ENCODE measurements around the gene TTLL11.

TTLL11 gene

DNA sequence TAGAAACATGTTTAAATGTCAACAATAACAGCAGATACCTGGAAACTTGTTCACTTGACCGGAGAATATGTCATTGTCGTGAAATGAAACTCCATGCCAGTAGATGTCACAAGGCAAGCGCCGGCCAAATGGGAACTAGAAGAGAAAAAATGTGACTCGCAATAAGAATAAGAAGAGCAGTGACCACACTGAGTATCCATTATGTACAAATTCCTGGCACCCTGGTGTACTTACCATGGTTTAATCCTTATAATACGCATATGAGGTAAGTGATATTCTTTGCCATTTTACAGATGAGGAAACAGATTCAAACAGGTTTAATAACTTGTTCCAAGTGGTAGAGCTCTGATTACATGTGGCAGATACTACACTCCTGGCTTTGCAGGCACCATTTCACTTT is 53.9 kb downstream of the TTLL11 start:
- no peaks in the 10 kb centered on the region for H3K27me3 ChIP-seq (ENCODE audit: insufficient read depth, low read length, poor library complexity, severe bottlenecking)
- no peak overlapping the region for H3K4me2 ChIP-seq (ENCODE audit: low read depth, low read length, poor library complexity, severe bottlenecking)
- H3K9me2 ChIP-seq (replicated peaks; ENCODE audit: low read depth, low read length) = no peaks in the 10 kb centered on the region
- H3K9ac ChIP-seq (ENCODE audit: low read depth, low read length, poor library complexity, severe bottlenecking) = no peak overlapping the region
- no peaks in the 10 kb centered on the region for H3F3A ChIP-seq (ENCODE audit: low read depth)
- no peak overlapping the region for H2AFZ ChIP-seq (ENCODE audit: low read length)
- TF ChIP-seq EZH2phosphoT487 (IDR thresholded peaks at IDR 0.05; ENCODE audit: borderline replicate concordance) = no peak
- TF ChIP-seq, protein P1, sequence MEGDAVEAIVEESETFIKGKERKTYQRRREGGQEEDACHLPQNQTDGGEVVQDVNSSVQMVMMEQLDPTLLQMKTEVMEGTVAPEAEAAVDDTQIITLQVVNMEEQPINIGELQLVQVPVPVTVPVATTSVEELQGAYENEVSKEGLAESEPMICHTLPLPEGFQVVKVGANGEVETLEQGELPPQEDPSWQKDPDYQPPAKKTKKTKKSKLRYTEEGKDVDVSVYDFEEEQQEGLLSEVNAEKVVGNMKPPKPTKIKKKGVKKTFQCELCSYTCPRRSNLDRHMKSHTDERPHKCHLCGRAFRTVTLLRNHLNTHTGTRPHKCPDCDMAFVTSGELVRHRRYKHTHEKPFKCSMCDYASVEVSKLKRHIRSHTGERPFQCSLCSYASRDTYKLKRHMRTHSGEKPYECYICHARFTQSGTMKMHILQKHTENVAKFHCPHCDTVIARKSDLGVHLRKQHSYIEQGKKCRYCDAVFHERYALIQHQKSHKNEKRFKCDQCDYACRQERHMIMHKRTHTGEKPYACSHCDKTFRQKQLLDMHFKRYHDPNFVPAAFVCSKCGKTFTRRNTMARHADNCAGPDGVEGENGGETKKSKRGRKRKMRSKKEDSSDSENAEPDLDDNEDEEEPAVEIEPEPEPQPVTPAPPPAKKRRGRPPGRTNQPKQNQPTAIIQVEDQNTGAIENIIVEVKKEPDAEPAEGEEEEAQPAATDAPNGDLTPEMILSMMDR (conservative IDR thresholded peaks at IDR 0.05; ENCODE audit: low read length) = no peak
- no peak overlapping the region for H3K4me3 ChIP-seq (ENCODE audit: low read length, poor library complexity, severe bottlenecking)
- no peaks in the 10 kb centered on the region for H3K36me3 ChIP-seq (ENCODE audit: insufficient read depth, low read length)
- no peaks in the 10 kb centered on the region for H3K9me3 ChIP-seq (ENCODE audit: insufficient read depth, low read depth, low read length)
- H3K79me2 ChIP-seq (ENCODE audit: insufficient read depth, low read length) = no peaks in the 10 kb centered on the region
- no peaks in the 10 kb centered on the region for H4K20me1 ChIP-seq (ENCODE audit: insufficient read depth, low read length, poor library complexity, severe bottlenecking)
- no peaks in the 10 kb centered on the region for H3K4me1 ChIP-seq (ENCODE audit: insufficient read depth, low read length, poor library complexity, severe bottlenecking)

DNA sequence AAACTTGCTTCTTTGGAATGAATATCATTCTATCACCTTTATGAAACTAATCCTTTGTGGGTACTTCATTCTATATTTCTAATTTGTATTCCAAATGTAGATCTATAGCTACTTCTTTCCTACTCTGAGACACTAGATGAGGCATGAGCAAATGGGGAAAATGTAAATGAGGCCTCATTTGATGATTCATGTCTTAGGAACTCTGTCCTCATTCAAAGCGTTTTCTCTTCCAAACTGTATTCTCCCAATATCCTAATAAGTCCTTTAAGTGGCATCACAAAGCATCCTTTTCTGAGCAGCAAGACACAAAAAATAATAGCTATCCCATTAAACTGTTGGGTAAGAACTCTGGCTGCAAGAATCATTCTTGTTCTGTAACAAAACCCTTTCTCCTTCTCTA is 56.1 kb downstream of the TTLL11 start:
- H3K27me3 ChIP-seq (ENCODE audit: insufficient read depth, low read length, poor library complexity, severe bottlenecking) = no peaks in the 10 kb centered on the region
- no peak for TF ChIP-seq EZH2phosphoT487 (IDR thresholded peaks at IDR 0.05; ENCODE audit: borderline replicate concordance)
- TF ChIP-seq, protein P1 (conservative IDR thresholded peaks at IDR 0.05; ENCODE audit: low read length) = no peak
- H3K9me2 ChIP-seq (replicated peaks; ENCODE audit: low read depth, low read length) = no peaks in the 10 kb centered on the region
- H3K4me3 ChIP-seq (ENCODE audit: low read length, poor library complexity, severe bottlenecking) = no peak overlapping the region
- H3K79me2 ChIP-seq (ENCODE audit: insufficient read depth, low read length) = no peaks in the 10 kb centered on the region
- H3F3A ChIP-seq (ENCODE audit: low read depth) = no peaks in the 10 kb centered on the region
- no peaks in the 10 kb centered on the region for H4K20me1 ChIP-seq (ENCODE audit: insufficient read depth, low read length, poor library complexity, severe bottlenecking)
- H3K4me1 ChIP-seq (ENCODE audit: insufficient read depth, low read length, poor library complexity, severe bottlenecking) = no peaks in the 10 kb centered on the region
- no peak overlapping the region for H3K9ac ChIP-seq (ENCODE audit: low read depth, low read length, poor library complexity, severe bottlenecking)
- H3K9me3 ChIP-seq (ENCODE audit: insufficient read depth, low read depth, low read length) = no peaks in the 10 kb centered on the region
- no peaks in the 10 kb centered on the region for H3K36me3 ChIP-seq (ENCODE audit: insufficient read depth, low read length)
- no peak overlapping the region for H3K4me2 ChIP-seq (ENCODE audit: low read depth, low read length, poor library complexity, severe bottlenecking)
- H2AFZ ChIP-seq (ENCODE audit: low read length) = no peak overlapping the region

DNA sequence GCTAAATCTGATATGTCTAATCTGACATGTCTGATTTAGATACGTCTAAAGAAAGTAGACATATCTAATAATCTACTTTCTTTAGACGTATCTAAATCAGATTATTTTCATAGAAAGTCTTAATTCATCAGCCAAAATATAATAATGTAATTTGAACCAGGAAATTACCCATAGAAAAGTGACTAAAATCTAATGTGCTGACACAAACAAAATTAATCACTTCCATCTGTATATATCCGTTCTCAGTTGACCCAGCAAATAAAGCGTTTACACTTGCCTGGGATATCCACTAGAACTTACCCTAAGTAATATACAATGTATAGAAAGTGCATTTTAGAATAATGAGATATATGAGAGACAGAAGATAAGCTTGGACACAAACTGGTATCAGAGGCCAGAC is 56.7 kb downstream of the TTLL11 start:
- H3K4me3 ChIP-seq (ENCODE audit: low read length, poor library complexity, severe bottlenecking) = no peak overlapping the region
- H2AFZ ChIP-seq (ENCODE audit: low read length) = no peak overlapping the region
- no peaks in the 10 kb centered on the region for H3K9me2 ChIP-seq (replicated peaks; ENCODE audit: low read depth, low read length)
- H3F3A ChIP-seq (ENCODE audit: low read depth) = no peaks in the 10 kb centered on the region
- no peaks in the 10 kb centered on the region for H3K4me1 ChIP-seq (ENCODE audit: insufficient read depth, low read length, poor library complexity, severe bottlenecking)
- no peaks in the 10 kb centered on the region for H3K79me2 ChIP-seq (ENCODE audit: insufficient read depth, low read length)
- TF ChIP-seq, protein P1 (conservative IDR thresholded peaks at IDR 0.05; ENCODE audit: low read length) = no peak
- TF ChIP-seq EZH2phosphoT487 (IDR thresholded peaks at IDR 0.05; ENCODE audit: borderline replicate concordance) = no peak
- H3K9me3 ChIP-seq (ENCODE audit: insufficient read depth, low read depth, low read length) = no peaks in the 10 kb centered on the region
- no peaks in the 10 kb centered on the region for H3K27me3 ChIP-seq (ENCODE audit: insufficient read depth, low read length, poor library complexity, severe bottlenecking)
- H3K9ac ChIP-seq (ENCODE audit: low read depth, low read length, poor library complexity, severe bottlenecking) = no peak overlapping the region
- H3K4me2 ChIP-seq (ENCODE audit: low read depth, low read length, poor library complexity, severe bottlenecking) = no peak overlapping the region
- no peaks in the 10 kb centered on the region for H4K20me1 ChIP-seq (ENCODE audit: insufficient read depth, low read length, poor library complexity, severe bottlenecking)
- H3K36me3 ChIP-seq (ENCODE audit: insufficient read depth, low read length) = no peaks in the 10 kb centered on the region

All from Loucy (cell line).